G401.6 (cell line): ENCODE measurements around the gene NEMP2.
"Not testable (repeated sequence)": the region's sequence is repeated elsewhere in the genome, so short reads cannot be mapped to it uniquely, and the experiment has no call there.

Source experiments
- FAIRE-seq: peaks from 2 replicates; lab custom pipeline; 2012; peaks lifted over from hg19 to GRCh38; lab: Jason Lieb, UNC

NEMP2 gene

DNA sequence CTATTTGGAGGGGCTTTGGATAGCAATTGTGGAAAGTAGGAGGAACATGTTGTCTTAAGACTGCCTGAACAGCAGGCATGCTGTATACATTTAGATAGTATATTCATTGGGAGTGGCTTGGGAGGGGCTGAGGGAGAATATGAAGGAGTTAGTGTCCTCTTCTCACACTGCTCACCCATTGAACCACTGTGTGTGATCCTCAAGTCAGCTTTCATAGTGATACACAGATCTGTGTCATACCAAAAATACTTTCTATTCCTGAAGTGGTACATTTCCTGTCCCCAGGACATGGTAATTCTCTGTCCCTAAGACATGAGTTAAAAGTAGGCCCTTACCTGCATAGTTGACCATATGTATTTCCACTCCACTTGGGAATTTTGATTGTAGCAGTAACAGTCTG is 9.6 kb downstream of the NEMP2 start:
- FAIRE-seq = no peak

DNA sequence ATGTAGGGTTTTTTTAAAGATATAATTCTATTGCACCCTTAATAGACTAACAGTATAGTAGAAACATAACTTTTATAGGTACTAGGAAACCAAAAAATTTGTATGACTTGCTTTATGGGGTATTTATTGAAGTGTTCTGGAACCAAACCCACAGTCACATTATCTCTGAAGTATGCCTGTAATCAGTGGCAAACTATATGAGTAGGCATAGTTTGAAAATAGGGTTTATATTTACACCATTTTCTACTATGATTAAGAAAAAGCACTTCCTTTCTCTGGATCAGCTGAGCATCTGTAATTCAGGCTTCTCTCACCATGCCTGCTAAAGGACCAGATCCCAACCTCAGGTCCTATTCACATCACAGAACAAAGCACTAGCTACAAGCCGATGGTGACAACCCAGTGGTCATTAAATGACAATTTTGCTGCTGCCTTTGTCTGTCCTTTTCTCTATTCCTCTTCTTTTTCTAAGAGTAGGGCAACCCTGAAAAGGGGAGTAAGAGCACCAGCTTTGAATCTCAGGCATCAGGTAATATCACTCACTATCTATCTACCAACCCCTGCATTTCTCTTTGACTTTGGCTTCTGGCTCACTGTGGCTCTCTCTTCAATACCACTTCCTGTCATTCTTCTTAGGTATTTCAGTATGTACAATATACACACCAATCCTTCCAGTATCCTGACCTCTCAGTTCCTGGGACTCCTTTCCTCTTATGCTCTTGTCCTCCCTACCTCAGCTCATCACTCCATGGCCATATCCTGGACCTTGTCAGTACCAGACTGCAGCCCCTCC is 14.4 kb downstream of the NEMP2 start:
- FAIRE-seq = no peak

DNA sequence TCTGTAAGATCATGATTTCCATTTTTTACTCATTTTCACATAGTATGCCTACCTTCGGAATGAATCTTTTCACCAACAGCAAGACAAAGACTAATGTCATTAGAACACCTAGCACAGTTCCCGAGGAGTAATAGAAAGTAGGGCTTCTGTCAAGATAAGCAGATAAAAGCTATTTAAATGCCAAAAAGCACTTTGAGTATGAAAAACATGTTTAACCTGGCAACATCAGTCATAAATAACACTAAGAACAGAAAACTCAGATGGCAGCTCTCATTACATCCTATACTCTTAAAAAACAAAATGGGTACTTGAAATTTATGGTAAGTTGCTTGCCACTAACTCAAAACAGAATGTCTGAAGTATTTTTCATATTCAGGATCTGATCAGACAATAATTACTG is 17.1 kb downstream of the NEMP2 start:
- no peak for FAIRE-seq

GRCh38 chr2:190515687-190516086 is 18.8 kb downstream of the NEMP2 start:
- FAIRE-seq = no peak

- no peak for FAIRE-seq
These were observed 19.8 kb downstream of the NEMP2 start for GRCh38 chr2:190514676-190515075.

- no peak for FAIRE-seq
These were observed 20.6 kb downstream of the NEMP2 start for GRCh38 chr2:190513877-190514276.

DNA sequence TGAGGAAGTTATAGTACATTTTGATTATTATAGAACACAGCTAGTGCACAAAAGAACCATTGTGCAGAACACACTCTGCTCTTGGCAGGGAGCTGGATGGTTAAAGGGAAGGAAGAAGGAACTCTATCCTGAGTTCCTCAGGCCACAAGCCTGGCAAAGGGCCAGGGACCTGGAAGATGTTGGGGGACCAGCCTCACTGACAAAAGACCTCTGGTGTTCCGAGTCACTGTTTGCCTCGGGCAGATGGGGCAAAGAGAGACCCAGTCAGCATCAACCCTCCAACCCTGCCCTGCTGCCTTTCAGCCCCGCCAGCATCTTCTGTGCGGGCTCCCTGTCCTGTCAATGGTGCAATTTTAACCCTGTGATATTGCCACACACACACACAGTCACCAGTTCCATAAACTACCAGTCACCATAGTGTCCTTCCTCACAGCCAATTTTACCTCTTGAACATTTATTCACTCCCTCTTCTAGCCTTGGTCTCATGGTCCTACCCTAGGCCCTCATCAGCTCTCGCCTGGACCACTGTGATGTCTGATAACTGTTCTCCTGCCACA is 21.9 kb downstream of the NEMP2 start:
- no peak for FAIRE-seq

DNA sequence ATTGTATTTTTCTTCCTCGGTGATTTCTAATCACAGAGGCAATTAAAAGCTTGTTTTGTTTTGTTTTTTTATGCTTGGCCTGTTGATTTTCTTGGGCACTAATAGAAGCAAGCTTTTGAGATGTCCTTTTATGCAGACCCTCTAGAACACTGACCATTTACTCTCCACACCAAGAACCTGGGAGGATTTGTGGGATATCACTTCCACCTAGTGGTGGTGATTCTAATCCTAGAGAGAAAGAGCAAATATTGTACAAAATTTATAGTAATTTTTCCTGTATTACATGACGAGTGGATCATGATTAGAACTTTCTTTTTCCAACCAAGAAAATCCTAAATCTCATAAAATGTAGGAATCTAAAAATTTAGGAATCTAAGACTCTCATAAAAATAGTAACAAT is 23.4 kb downstream of the NEMP2 start:
- no peak for FAIRE-seq

DNA sequence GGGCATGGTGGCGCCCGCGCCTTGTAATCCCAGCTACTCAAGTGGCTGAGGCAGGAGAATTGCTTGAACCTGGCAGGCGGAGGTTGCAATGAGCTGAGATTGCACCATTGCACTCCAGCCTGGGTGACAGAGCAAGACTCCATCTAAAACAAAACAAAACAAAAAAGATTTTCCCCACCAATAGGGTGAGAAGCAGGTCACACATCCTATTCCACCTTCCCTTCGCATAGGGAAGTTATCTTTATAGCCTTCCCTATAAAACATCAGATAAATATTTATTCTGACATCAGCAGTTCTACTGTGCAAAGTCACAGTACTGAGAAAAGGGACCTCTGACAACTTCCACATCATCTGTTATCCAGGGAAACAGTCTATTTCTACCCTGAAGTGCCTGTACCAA is 24.6 kb downstream of the NEMP2 start:
- not testable (repeated sequence) for FAIRE-seq

- no peak for FAIRE-seq
These were observed 27.4 kb downstream of the NEMP2 start for GRCh38 chr2:190507135-190507534.

- FAIRE-seq = no peak
These were observed 27.9 kb downstream of the NEMP2 start for GRCh38 chr2:190506666-190507065.

DNA sequence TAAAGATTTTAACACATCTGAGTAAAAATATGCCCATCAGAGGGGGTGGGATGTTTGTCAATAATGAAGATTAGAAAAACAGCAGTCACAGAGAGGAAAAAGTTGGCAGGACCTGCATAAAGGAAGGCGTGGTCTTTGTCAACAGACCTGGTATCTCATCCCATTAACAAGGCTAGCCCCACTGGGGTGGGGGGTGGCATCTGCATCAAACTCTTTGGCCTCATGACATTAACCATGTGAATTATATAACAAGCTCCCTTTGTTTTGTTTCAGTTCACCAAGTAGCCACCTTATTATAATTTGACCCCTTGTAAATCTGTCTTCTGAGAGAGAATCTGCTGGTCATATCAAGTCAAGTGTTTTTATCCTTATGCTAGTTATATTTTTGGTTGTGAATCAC is 28.8 kb downstream of the NEMP2 start:
- no peak for FAIRE-seq

DNA sequence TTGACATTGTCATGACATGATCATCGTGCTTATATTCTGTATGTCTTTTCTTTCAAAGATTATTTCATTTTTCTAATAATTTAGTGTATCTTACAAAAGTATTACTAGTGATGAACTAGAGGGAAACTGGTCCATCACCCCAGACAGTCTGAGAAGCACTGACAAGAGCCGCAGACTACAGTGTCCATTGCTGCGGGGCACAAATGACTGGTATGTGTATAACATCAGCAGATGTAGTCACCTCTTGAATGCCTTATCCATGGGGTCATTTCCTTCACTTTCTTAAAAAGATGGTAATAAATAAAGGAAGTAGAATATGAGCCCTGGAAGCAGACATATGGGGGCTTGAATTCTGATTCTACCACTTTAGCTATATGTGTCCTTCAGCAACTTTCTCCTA is 29.6 kb downstream of the NEMP2 start:
- no peak for FAIRE-seq

DNA sequence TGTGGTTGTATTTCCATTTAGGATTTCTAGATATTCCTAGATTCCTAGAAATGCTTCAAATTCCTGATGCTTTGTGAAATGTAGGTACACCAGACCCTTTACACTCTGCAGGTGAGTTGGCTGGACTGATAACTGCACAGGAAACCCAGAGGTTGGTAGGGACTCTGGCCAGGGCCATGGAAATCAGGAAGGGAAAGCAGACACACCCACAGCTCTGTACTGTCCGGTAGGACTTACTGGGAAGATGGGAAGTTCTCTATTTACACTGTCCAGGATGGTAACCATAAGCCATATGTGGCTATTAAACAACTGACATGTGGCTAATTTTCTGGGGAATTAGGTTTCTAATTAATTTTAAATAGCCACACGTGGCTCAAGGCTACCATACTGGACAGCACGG is 31.4 kb downstream of the NEMP2 start:
- no peak for FAIRE-seq

GRCh38 chr2:190501702-190502407 is 32.7 kb downstream of the NEMP2 start:
- no peak for FAIRE-seq

DNA sequence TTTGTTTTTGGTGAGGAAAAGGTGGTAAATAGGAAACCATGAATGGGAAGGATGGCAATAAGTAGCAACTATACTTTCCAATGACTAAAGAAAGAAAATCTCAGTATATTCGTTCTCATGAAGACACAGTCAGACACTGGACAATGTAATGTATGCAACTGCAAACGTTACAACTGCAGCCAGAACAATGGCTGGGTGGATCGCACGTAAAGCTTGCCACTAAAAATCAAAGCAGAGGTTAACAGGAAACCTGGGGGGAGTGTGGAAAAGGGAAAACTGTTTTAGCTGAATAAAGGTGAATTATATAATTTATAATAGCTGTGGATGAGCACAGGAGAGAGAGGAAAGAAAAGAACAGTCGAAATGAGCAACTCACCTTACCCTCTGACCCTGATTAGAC is 33.3 kb downstream of the NEMP2 start:
- FAIRE-seq = no peak

DNA sequence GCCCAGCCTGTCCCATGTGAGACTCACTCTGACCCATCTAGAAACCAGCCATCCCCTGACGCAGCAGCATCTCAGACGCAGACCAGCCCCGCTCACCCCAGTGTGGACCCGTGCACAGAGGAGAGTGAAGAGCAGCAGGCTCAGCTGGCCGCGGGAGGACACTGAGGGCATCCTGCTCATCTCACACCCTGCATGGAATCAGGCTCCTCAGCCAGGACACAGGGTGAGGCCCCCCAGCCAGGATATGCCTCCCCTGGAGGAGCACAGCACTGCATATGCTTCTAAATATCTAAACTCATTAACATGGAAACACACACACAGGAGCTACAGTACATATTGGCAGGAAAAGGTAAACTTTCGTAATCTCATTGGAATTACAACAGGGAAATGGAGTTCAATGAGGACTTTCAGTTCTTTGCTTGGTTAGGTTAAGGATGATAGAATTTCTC is 34.4 kb downstream of the NEMP2 start:
- FAIRE-seq = no peak

- no peak for FAIRE-seq
These were observed 35.2 kb downstream of the NEMP2 start for GRCh38 chr2:190499273-190499672.

GRCh38 chr2:190497428-190497827 is 37.1 kb downstream of the NEMP2 start:
- no peak for FAIRE-seq

GRCh38 chr2:190494600-190495227 is 39.8 kb downstream of the NEMP2 start:
- not testable (repeated sequence) for FAIRE-seq

GRCh38 chr2:190493095-190493494 is 41.4 kb downstream of the NEMP2 start:
- no peak for FAIRE-seq

DNA sequence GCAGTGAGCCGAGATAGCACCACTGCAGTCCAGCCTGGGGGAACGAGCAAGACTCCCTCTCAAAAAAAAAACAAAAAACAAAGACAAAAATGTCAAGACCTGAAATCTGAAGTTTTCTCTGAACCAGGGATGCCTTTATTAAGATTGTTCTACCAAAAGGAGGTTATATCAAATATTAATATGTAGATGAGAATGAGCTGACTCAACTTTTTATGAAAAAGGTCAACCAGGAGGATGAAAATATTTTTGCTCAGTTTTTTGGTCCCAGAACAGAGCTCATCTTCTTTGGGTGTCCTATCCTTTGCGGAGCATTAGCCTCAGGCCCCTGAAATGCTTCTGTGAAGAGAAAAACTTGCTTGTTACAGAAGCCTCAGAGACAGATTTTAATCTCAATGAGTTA is 44.0 kb downstream of the NEMP2 start:
- FAIRE-seq = no peak

DNA sequence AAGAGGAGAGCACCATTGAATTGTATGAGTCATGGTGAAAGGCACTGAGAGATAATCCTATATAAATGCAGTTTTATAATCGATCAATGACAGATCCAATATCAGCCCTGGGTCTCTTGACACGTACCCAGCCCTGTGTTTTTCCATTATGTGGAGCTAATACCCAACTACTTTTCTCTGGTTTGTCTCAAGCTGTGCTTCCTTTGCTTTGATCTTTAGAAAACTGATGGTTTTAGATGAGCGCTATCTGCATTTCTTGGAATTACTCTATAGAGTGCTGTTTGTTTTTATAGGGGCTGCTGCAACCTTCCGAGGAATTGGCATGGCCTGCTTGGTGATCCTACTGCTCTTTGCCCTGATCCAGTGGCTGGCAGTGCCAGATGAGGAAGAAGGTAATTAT is 45.0 kb downstream of the NEMP2 start:
- FAIRE-seq = no peak
